Fibroblast of pulmonary artery (primary cell): ENCODE measurements around the gene WBP1L.
A peak's percentile ranks its signal among the peaks of the same experiment; 100 is the strongest.

Source experiments
- DNase-seq: peaks from one replicate; pipeline ENCODE4 v3.0.0-alpha.2; 2010; ENCODE audit warnings: low read depth
- H3K4me3 ChIP-seq: replicated peaks from 2 replicates; pipeline ENCODE4 v1.5.1; 2011; ENCODE audit warnings: low read depth, mild to moderate bottlenecking, control low read depth, low read length, moderate library complexity
- CTCF ChIP-seq: IDR thresholded peaks from 2 replicates; pipeline ENCODE4 v1.5.1; 2011; ENCODE audit warnings: mild to moderate bottlenecking, control low read depth, low read length, inconsistent platforms; ENCODE audit errors: missing control alignments

The WBP1L gene

DNA sequence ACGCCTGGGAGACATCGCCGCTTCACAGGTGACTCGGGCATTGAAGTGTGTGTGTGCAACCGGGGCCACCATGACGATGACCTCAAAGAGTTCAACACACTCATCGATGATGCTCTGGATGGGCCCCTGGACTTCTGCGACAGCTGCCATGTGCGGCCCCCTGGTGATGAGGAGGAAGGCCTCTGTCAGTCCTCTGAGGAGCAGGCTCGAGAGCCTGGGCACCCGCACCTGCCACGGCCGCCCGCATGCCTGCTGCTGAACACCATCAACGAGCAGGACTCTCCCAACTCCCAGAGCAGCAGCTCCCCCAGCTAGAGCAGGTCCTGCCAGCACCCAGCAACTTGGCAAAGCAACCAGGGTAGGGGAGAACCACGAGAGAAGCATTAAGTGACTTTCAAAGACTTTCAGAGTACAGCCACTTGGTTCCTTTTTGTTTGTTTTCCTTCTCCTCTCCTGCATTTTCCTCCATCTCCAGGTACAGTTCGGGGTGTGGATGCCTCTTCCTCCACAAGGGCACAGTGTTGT, 69.3 kb downstream of the WBP1L start:
- no peak overlapping the region for H3K4me3 ChIP-seq
- TF ChIP-seq CTCF, result no peak
- no peak for DNase-seq

DNA sequence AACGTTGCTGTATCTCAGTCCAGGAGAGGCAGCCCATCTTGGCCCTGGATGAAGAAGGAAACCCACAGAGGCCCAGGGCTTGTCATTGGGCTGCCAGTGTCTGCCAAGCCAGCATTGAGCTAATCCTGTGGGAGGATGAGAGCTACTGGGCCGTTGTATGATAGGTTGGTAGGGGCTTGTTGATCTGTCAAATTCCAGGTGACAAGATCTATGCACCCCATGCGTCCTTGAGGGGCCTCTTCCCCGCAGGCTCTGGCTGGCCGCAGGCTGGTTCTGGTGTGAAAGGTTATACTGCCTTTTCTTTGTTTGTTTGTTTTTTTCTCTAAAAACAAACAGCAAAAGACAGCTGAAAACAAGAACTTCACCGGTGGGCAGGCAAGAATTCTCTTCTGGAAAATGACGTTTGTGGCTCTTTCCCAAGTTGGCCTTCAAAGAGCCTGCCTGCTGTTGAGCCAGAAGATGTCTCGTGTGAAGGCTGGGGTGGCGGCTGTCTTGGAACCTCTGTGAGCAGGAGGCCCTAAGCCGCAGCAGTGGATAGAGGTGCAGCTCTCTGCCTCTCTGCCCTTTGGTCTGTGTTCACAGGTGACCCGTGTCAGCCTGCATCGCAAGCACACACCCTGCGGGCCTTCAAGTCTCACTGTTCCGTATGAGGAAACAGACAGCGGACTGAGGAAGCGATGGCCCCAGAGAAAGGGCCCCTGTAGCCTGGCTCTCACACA, 70.1 kb downstream of the WBP1L start:
- no peak for TF ChIP-seq CTCF
- DNase-seq, result peak; percentile 76
- no peak overlapping the region for H3K4me3 ChIP-seq

- no peak overlapping the region for H3K4me3 ChIP-seq
- TF ChIP-seq CTCF, result no peak
- peak; percentile 67 for DNase-seq
Measured at GRCh38 chr10:102814453-102814871, 70.7 kb downstream of the WBP1L start.

GRCh38 chr10:102814873-102815661, 71.3 kb downstream of the WBP1L start:
- peak; percentile 74 for DNase-seq
- no peak overlapping the region for H3K4me3 ChIP-seq
- TF ChIP-seq CTCF, result no peak

DNA sequence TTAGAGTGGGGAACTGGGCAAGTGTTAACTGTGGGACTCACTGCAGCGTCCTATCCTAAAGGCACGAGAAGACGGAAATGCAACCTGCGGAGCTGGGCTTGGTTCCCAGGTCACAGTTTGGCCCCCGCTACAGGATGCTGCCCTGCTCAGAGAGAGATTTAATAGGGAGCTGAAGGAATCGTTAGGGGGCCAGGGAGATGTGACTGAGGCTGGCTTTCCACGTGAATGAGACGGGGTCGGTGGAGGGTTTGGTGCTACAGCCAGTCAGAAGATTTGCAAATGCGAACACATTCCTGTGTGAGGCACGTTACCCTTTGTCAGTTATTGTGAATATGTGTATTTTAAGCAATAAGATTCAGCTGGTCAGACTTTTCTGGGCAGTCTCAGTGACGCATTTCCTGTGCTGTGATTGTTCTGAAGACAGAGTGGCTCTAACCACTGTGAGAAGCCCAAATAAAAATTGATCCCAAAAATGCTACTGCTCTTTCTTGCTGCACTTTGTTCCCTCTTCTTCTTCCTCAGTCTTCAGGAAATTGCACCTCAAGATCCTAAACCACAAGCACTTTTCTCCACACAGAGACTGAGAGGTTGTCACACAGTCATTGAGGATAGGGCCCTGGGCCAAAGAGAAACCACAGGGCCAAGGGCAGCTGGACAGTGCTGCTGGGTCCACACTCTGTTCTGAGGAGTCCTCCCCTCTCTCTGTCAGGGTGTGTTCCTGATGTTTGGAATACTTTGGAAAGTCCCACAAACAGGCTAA, 72.2 kb downstream of the WBP1L start:
- H3K4me3 ChIP-seq, result no peak overlapping the region
- DNase-seq, result peak; percentile 98
- TF ChIP-seq CTCF, result no peak

GRCh38 chr10:102817175-102817574, 73.4 kb downstream of the WBP1L start:
- no peak overlapping the region for H3K4me3 ChIP-seq
- TF ChIP-seq CTCF, result no peak
- DNase-seq, result no peak
